ENCODE measurements around the gene KANK3.

Gene KANK3

GRCh38 chr19:8342684-8343482 is at the start of gene KANK3:
Gene KANK3, minus strand, starts transcription at chr19:8343262. Its CDS starts 5,434 bp downstream, at chr19:8337828.
- no peaks in the 10 kb centered on the region for H3K9me2 ChIP-seq (replicated peaks; ENCODE audit: insufficient read depth, low read length)
- peak within 1 kb of the TSS; percentile 49 for H3K4me3 ChIP-seq (ENCODE audit: low read length)
- H3K36me3 ChIP-seq (replicated peaks; ENCODE audit: insufficient read depth, low read length) = no peaks in the 10 kb centered on the region
- no peaks in the 10 kb centered on the region for H3K4me1 ChIP-seq (ENCODE audit: low read length)
- H3K4me2 ChIP-seq (ENCODE audit: low read depth, low read length) = peak within 1 kb of the TSS; percentile 75; the same call in 1 of the 2 replicates
- H2AFZ ChIP-seq (ENCODE audit: low read length) = peak within 1 kb of the TSS; percentile 54; the same call in 1 of the 2 replicates
- TF ChIP-seq CTCF (IDR thresholded peaks at IDR 0.05; ENCODE audit: low read length) (no peak), EZH2 (optimal IDR thresholded peaks at IDR 0.05; ENCODE audit: low read depth, low read length) (no peak), EZH2phosphoT487 (IDR thresholded peaks at IDR 0.05; ENCODE audit: low read length) (no peak)
- H4K20me1 ChIP-seq (ENCODE audit: insufficient read depth, low read length) = no peaks in the 10 kb centered on the region
- peaks cover 65% of the 10 kb centered on the region for H3K27me3 ChIP-seq (replicated peaks; ENCODE audit: insufficient read depth, low read length)
- H3K27ac ChIP-seq (ENCODE audit: low read length) = no peak within 1 kb of the TSS
- H3K9ac ChIP-seq (ENCODE audit: low read length) = no peak within 1 kb of the TSS
- H3K79me2 ChIP-seq (ENCODE audit: low read length) = no peaks in the 10 kb centered on the region
- DNase-seq = peak; percentile 94
- H3F3A ChIP-seq (ENCODE audit: insufficient read depth, low read length) = no peaks in the 10 kb centered on the region
- no peaks in the 10 kb centered on the region for H3K9me3 ChIP-seq (replicated peaks; ENCODE audit: insufficient read depth, low read length)

- Histone ChIP-seq H3K9me3 (replicated peaks; ENCODE audit: insufficient read depth, low read length) (no peaks in the 10 kb centered on the region), H3K4me3 (ENCODE audit: low read length) (no peak overlapping the region), H3K4me1 (ENCODE audit: low read length) (peaks cover 12% of the 10 kb centered on the region), H3F3A (ENCODE audit: insufficient read depth, low read length) (no peaks in the 10 kb centered on the region; the same call in 1 of the 2 replicates), H3K27ac (ENCODE audit: low read length) (no peak overlapping the region), H3K79me2 (ENCODE audit: low read length) (peaks cover 61% of the 10 kb centered on the region), H2AFZ (ENCODE audit: low read length) (no peak overlapping the region), H3K4me2 (ENCODE audit: low read depth, low read length) (no peak overlapping the region), H4K20me1 (ENCODE audit: insufficient read depth, low read length) (peaks cover 11% of the 10 kb centered on the region; the same call in 1 of the 2 replicates), H3K27me3 (replicated peaks; ENCODE audit: insufficient read depth, low read length) (no peaks in the 10 kb centered on the region), H3K9me2 (replicated peaks; ENCODE audit: insufficient read depth, low read length) (no peaks in the 10 kb centered on the region), H3K9ac (ENCODE audit: low read length) (no peak overlapping the region), H3K36me3 (replicated peaks; ENCODE audit: insufficient read depth, low read length) (no peaks in the 10 kb centered on the region)
- no peak for DNase-seq
- TF ChIP-seq EZH2phosphoT487 (IDR thresholded peaks at IDR 0.05; ENCODE audit: low read length) = no peak
- no peak for TF ChIP-seq EZH2 (optimal IDR thresholded peaks at IDR 0.05; ENCODE audit: low read depth, low read length)
- no peak for TF ChIP-seq CTCF (IDR thresholded peaks at IDR 0.05; ENCODE audit: low read length)
These were observed 49.0 kb upstream of the KANK3 start for GRCh38 chr19:8392017-8392591.

- DNase-seq = no peak
- Histone ChIP-seq H3K4me3 (ENCODE audit: low read length) (peak overlapping the region; percentile 9; the same call in 1 of the 2 replicates), H4K20me1 (ENCODE audit: insufficient read depth, low read length) (peaks cover 7% of the 10 kb centered on the region; the same call in 1 of the 2 replicates), H3K4me2 (ENCODE audit: low read depth, low read length) (peak overlapping the region; percentile 47; the same call in 1 of the 2 replicates), H2AFZ (ENCODE audit: low read length) (no peak overlapping the region), H3K4me1 (ENCODE audit: low read length) (peaks cover 8% of the 10 kb centered on the region), H3K36me3 (replicated peaks; ENCODE audit: insufficient read depth, low read length) (no peaks in the 10 kb centered on the region), H3K79me2 (ENCODE audit: low read length) (peaks cover 55% of the 10 kb centered on the region), H3K9ac (ENCODE audit: low read length) (no peak overlapping the region), H3K27me3 (replicated peaks; ENCODE audit: insufficient read depth, low read length) (no peaks in the 10 kb centered on the region), H3K9me2 (replicated peaks; ENCODE audit: insufficient read depth, low read length) (no peaks in the 10 kb centered on the region), H3K27ac (ENCODE audit: low read length) (no peak overlapping the region), H3F3A (ENCODE audit: insufficient read depth, low read length) (no peaks in the 10 kb centered on the region; the same call in 1 of the 2 replicates), H3K9me3 (replicated peaks; ENCODE audit: insufficient read depth, low read length) (no peaks in the 10 kb centered on the region)
- TF ChIP-seq CTCF (IDR thresholded peaks at IDR 0.05; ENCODE audit: low read length) = no peak
- no peak for TF ChIP-seq EZH2 (optimal IDR thresholded peaks at IDR 0.05; ENCODE audit: low read depth, low read length)
These were observed 48.3 kb upstream of the KANK3 start for GRCh38 chr19:8391198-8392016.

Data from MM.1S (cell line).